Epithelial cell of prostate (primary cell): Measurements from ENCODE around the gene DNMT3A.

Source experiments
- DNase-seq: peaks from one replicate; pipeline ENCODE4 v3.0.0-alpha.2; 2011; ENCODE audit warnings: low read depth, low spot score
- H3K27ac ChIP-seq: fragments of 450-650 bp; 2 replicates; pipeline ENCODE4 v1.5.1; 2017; ENCODE audit warnings: mild to moderate bottlenecking

Gene DNMT3A

DNA sequence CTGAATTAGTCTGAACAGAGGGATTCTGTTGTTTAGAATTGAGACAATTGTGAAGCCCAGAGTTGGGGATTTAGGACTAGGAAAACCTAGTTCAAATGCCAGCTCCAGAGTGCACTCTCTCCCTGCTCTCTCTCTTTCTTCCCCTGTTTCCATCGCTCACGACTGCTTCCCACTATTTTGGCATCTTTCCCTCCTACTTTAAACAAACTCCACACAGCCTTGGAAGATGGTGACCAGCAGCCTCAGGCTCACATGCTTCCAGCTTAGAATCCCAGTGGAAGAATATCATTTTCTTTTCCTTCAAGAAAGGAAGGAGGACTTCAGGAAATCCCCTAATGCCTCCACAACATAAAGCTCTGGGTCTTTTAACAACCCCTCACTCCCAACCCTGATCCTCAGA, 6.1 kb upstream of the DNMT3A start:
- H3K27ac ChIP-seq = no peak overlapping the region
- no peak for DNase-seq

DNA sequence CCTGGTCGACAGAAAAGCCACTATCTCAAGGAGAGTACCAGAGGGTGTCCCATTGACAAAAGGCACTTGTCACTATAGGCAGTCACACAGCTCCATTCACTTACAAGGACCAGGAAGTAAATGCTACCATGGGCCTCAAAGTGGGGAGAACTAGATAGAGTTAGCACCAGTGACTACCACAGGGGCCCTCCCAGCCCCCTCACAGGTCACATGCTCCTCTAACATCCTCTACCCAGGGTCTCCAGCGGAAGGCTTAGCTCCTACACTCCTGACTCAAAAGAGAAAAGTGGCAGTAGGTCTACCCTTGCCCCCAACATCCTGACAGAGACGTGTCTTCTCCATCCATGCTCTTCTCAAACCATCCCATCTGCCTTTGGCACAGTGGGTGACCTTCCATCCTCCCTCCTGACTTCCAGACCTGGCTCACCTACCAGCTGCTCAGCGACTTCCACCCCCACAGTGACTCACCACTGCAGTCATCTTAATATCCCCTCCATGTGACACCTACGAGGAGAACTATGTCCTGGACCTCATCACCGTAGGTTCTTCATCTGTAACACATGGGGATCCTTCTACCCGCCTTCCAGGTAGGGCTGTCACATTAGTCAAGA, 5.6 kb upstream of the DNMT3A start:
- no peak for DNase-seq
- H3K27ac ChIP-seq = no peak overlapping the region

GRCh38 chr2:25343187-25343825, 1.6 kb upstream of the DNMT3A start:
- no peak for DNase-seq
- no peak overlapping the region for H3K27ac ChIP-seq

GRCh38 chr2:25342372-25343186, 854 bp upstream of the DNMT3A start:
- DNase-seq = no peak
- H3K27ac ChIP-seq = peak overlapping the region; percentile 23

DNA sequence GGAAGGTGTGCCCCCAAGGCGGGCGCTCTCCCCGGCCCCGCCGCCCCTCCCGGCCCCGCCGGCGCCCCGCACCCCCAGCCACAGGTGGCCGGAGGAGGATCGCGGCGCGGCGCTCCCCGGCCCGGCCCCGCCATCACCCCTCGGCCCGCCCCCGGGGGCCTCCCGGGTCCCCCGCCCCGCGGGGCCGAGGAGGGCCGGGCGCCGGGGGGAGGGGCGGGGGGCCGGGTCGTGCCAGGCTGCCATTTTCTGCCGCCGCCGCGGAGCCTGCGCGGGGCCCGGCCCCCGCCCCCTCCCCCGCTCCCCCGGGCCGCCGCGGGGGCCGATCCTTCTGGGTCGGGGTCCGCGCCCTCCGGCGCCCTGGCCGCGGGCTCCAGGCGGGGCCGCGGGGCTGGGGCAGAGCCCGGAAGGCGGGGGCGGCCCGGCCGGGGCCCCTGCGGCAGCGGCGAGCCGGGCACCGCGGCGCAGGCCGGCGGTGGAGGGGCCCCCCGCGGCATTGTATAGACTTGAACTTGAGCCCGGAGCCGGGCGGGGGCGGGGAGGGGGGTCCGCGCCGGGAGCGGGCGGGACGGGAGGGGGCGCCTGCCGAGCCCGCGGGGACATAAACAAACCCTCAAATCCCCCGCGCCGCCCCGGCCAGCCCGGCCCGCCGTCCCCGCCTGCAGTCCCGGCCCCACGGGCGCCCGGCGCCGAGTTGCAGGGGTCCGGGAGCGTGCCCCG, 556 bp downstream of the DNMT3A start:
- no peak for DNase-seq

DNA sequence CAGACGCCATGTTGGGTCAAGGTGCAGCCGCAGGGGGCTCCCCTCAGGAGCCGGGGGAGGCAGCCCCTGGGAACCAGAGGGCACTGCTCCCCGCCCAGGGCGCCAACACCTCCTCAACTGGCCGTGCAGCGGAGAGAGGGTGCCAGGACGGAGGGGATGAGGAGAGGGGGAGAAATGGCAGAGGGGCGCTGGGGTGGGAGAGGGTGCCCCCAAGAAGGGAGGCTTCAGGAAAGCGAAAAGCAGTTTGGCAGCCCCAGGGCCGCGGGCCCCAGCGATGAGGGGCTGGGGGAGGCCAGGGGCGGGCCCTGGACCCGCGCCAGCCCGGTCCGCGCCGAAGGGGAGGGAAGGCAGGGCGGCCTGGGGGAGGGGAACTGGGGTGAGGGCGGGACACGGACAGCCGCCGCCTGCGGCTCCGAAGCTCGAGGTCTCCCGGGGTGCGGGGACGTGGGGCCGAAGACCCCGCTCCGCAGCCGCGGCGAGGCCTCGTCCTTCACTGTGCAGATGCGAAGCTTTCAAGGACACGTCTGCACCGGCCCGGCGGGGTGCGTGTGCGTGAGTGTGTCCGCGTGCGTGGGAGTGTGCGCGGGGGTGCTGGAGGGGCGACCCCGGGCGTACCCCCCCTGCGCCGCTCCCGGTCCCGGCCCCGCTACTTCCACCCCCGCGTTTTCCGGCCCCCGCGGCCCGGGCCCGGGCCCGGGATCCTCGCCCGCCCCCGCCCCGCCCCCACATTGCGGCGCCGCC, 1.4 kb downstream of the DNMT3A start:
- no peak overlapping the region for H3K27ac ChIP-seq

More for the DNA sequence above, 556 bp downstream of the DNMT3A start:
- peak overlapping the region; percentile 23 for H3K27ac ChIP-seq

DNA sequence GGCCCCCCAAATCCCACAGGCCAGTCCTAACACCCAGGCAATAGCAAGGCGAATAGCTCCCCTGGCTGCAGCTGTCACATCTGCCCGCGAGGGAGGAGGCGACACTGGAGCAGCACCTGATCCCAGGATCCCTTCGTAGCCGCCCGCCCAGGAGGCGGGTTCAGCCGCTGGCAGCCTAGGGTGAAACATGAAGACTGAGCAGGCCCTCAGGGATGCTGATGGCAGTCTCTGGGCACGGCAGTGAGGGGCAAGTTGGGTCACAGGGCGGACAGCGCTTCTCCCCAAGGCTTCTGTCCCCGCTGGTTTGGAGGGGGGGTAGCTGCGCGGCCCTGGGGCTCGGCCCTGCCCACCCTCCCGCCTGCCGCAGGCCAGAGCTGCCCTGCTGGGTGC, 1.9 kb downstream of the DNMT3A start:
- no peak for DNase-seq
- no peak overlapping the region for H3K27ac ChIP-seq

More for the DNA sequence above, 1.4 kb downstream of the DNMT3A start:
- DNase-seq = no peak

DNA sequence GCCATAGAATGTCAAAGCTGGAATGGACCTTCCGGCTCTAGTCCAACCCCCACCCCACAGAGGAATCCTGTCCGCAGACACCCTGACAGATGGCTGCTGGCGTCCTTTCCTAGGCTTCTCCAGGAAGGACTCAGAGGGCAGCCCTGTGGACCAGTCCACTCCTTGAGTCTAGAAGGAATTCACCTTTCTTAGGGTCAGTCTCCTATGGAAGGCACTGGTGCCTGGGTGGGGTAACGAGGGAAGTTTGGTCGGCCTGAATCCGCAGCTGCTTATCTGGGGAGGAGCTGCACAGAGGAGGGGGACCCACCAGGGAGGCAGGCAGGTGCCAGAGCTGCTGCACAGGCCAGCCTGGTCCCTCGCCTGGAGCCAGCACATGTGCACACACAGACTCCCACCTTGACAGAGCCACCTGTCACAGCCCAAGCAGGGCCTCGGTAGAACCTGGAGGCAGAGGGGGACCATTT, 2.5 kb downstream of the DNMT3A start:
- no peak for DNase-seq
- H3K27ac ChIP-seq = no peak overlapping the region

GRCh38 chr2:25338401-25338800, 3.3 kb downstream of the DNMT3A start:
- no peak for DNase-seq
- H3K27ac ChIP-seq = no peak overlapping the region

DNA sequence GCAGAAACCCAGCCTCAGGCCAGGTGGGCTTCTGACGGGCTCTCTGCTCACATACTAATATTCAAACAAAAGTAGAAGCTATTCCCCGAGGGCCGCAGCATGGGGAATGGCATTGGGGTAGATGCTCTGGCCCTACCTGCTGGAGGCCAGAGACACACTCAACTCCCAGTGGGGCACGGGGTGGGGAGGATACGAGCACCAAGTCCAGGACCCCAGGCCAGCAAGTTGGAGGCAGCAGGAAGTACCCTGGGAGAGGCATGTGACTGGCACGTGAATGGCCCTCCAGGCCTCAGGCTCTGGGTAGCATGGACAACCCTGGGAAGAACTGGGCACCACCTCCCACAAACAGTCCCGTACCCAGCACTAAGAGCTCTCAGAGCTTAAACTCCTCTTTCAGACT, 3.8 kb downstream of the DNMT3A start:
- no peak overlapping the region for H3K27ac ChIP-seq

DNA sequence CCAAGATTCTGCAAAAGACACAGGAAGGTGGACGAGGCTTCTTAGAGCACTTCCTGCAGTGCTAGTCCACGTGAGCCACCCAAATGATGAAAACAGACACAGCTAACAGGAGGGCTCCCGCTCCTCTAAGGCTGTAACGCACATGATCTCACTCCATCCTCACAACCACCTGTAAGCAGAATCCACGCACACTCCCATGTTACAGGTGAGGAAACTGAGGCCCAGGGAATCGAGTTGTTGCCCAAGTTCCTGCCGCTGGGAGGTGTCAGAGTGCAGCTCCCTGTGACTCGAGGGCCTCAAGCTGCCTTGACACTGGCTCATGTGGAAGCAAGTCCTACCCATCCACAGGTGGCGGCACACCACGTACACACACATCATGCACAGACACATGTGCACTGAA, 4.4 kb downstream of the DNMT3A start:
- no peak for DNase-seq
- no peak overlapping the region for H3K27ac ChIP-seq

More for the DNA sequence above, 3.8 kb downstream of the DNMT3A start:
- DNase-seq = no peak

- H3K27ac ChIP-seq = no peak overlapping the region
Observed at GRCh38 chr2:25336383-25336841, 5.3 kb downstream of the DNMT3A start.

GRCh38 chr2:25335971-25336370, 5.8 kb downstream of the DNMT3A start:
- H3K27ac ChIP-seq = no peak overlapping the region
- no peak for DNase-seq

More at GRCh38 chr2:25336383-25336841, 5.3 kb downstream of the DNMT3A start:
- no peak for DNase-seq

- no peak overlapping the region for H3K27ac ChIP-seq
- DNase-seq = no peak
Observed at GRCh38 chr2:25335204-25335603, 6.5 kb downstream of the DNMT3A start.

GRCh38 chr2:25334482-25334881, 7.2 kb downstream of the DNMT3A start:
- no peak for DNase-seq
- no peak overlapping the region for H3K27ac ChIP-seq

DNA sequence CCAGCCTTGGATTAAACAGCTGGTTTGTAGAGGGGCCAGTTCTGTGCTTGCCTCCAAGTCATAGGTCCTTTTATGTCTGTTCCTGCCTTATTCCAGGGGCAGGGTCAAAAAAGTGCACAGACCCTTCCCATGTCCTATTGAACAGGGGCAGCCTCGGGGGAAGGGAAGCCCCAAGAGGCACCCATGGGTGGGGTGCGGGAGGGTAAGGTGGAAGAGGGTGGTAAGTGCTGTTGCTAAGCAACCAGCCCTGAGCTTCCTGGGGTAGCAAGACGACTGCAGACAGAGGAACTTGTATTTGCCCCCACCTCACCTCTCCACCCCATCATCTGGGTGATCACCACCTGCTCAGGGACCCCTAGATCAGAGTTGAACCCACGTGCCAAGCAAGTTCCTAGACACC, 7.7 kb downstream of the DNMT3A start:
- H3K27ac ChIP-seq = no peak overlapping the region
- DNase-seq = no peak

GRCh38 chr2:25332571-25332970, 9.2 kb downstream of the DNMT3A start:
- no peak for DNase-seq
- no peak overlapping the region for H3K27ac ChIP-seq

GRCh38 chr2:25331686-25332365, 9.9 kb downstream of the DNMT3A start:
- H3K27ac ChIP-seq = no peak overlapping the region
- DNase-seq = no peak

DNA sequence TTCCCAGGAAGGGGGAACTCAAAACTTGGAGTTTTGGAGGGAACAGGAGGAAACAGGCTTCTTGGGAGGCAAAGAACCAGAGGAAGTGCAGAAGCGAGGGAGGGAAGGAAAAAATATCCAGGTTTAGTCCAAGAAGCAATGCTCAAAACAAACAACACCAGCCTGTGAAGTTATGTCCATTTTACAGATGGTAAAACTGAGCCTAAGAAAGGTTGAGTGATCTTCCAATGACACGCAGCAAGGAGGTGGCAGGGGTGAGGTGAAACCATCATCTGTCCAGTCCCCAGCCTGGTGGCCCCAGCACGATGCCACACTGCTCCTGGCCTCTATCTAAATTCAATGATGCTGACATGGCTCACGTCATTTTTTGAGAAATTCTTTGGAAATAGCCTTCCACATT, 10.8 kb downstream of the DNMT3A start:
- DNase-seq = no peak
- no peak overlapping the region for H3K27ac ChIP-seq
